Adrenal gland (tissue), 5 donors: Measurements from ENCODE around the gene FOCAD.

ENCODE experiments used
- CTCF ChIP-seq, 6 experiments: fragments of 450-650 bp in 4 of 6; fragments of 200-600 bp in 2 of 6; sonication (generic) in 1 of 6; IDR thresholded peaks; 1 replicate in 5 of 6; 2 replicates in 1 of 6; pipeline versions ENCODE4 v1.5.1 to v1.8.0; 2016 to 2021; ENCODE audit warnings: antibody characterized with exemption in 6 of 6, mild to moderate bottlenecking in 2 of 6, moderate library complexity in 1 of 6
- POLR2A ChIP-seq, 2 donors: fragments of 450-650 bp; IDR thresholded peaks; one replicate each; pipeline ENCODE4 v1.6.1; 2017; ENCODE audit warnings: antibody characterized with exemption in 2 of 2, mild to moderate bottlenecking in 2 of 2, moderate library complexity in 1 of 2
- donor health status: DM: no; HTN: no; CAD: no.

DNA sequence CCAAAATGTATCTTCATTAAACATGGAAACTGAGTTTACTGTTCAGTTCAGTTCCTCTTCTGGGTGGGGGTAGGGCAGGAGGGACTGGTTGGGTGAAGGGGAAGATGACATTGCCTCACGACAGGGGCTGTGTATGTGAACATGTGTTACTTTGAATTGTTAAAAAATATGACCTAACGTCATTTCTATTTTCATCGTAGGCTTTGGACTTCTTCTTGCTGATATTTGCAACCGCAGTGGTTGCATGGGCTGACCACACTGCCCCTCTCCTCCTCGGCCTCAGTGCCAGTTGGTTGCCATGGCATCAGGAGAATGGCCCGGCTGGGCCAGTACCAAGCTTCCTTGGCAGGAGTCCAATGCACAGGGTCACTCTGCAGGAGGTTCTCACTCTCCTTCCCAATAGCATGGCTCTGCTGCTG lies 305.9 kb downstream of the FOCAD start:
- TF ChIP-seq CTCF (IDR thresholded peaks at IDR 0.05): no peak
- no peak for TF ChIP-seq POLR2A (IDR thresholded peaks at IDR 0.05)
